Caco-2 (cell line): Measurements from ENCODE around the gene WDR27. TPM values are rescaled to one million over a fixed set of nuclear protein-coding genes. Genes with fewer than 3 reads are reported as not detected.

Source experiments
- BruUV-seq: library from RNA; stranded (reverse); fragments of 400-500 nt; replicated peaks from 2 replicates; lab custom pipeline; 2021; lab: Mats Ljungman, UMichigan
- CTCF ChIA-PET: fragments of 300-600 bp; sonication (Branson Sonifier 250); formaldehyde crosslinking; loops from one replicate; lab custom pipeline; 2022; ENCODE audit warnings: antibody characterized with exemption; lab: Charles Lee
- POLR2A ChIA-PET: fragments of 300-600 bp; sonication (Branson Sonifier 250); formaldehyde crosslinking; loops from one replicate; lab custom pipeline; 2022; ENCODE audit warnings: antibody characterized with exemption; lab: Charles Lee
- DNase-seq, 2 experiments: peaks; one replicate each; pipeline versions ENCODE4 v3.0.0 to v3.0.0-alpha.2; 2020 to 2022
- H3K27me3 ChIP-seq: replicated peaks from 2 replicates; pipeline ENCODE4 v1.6.0; 2011; ENCODE audit warnings: low read length; ENCODE audit not compliant: control insufficient read depth, insufficient read depth
- H3K36me3 ChIP-seq: 2 replicates; pipeline ENCODE4 v1.5.1; 2011; ENCODE audit warnings: low read length; ENCODE audit not compliant: control insufficient read depth, insufficient read depth
- H3K4me1 ChIP-seq: fragments of 250-450 bp; sonication (Bioruptor Pico); 2 replicates; pipeline ENCODE4 v1.5.1; 2020; ENCODE audit warnings: mild to moderate bottlenecking
- H3K4me3 ChIP-seq: 2 replicates; pipeline ENCODE4 v1.5.1; 2011; ENCODE audit warnings: low read depth, mild to moderate bottlenecking, control low read depth, low read length
- H3K9me3 ChIP-seq: fragments of 250-450 bp; sonication (Bioruptor Pico); 2 replicates; pipeline ENCODE4 v1.5.1; 2020; ENCODE audit warnings: mild to moderate bottlenecking, moderate library complexity
- H3K27ac Mint-ChIP-seq: one replicate; pipeline ENCODE4 v1.8.0; 2022; ENCODE audit warnings: mixed read lengths; ENCODE audit not compliant: unreplicated experiment
- H3K27me3 Mint-ChIP-seq: one replicate; pipeline ENCODE4 v1.8.0; 2022; ENCODE audit warnings: mixed read lengths; ENCODE audit not compliant: insufficient read depth, unreplicated experiment
- H3K36me3 Mint-ChIP-seq: one replicate; pipeline ENCODE4 v1.8.0; 2022; ENCODE audit warnings: mild to moderate bottlenecking, mixed read lengths; ENCODE audit not compliant: insufficient read depth, unreplicated experiment
- H3K4me1 Mint-ChIP-seq: one replicate; pipeline ENCODE4 v1.8.0; 2022; ENCODE audit warnings: low read depth, mixed read lengths; ENCODE audit not compliant: unreplicated experiment
- H3K4me3 Mint-ChIP-seq: one replicate; pipeline ENCODE4 v1.8.0; 2022; ENCODE audit warnings: mild to moderate bottlenecking, moderate library complexity, mixed read lengths; ENCODE audit not compliant: unreplicated experiment
- H3K9me3 Mint-ChIP-seq: one replicate; pipeline ENCODE4 v1.8.0; 2022; ENCODE audit warnings: mixed read lengths; ENCODE audit not compliant: unreplicated experiment
- CTCF ChIP-seq, 2 experiments: fragments of 200-600 bp in 1 of 2; IDR thresholded peaks; 1 replicate in 1 of 2; 2 replicates in 1 of 2; pipeline versions ENCODE4 v1.5.1 to v1.8.0; 2011 to 2022; ENCODE audit warnings: antibody characterized with exemption in 1 of 2, control low read depth in 1 of 2, inconsistent platforms in 1 of 2, low read depth in 1 of 2, low read length in 1 of 2, mild to moderate bottlenecking in 1 of 2, moderate library complexity in 1 of 2; ENCODE audit not compliant: insufficient read depth in 1 of 2, severe bottlenecking in 1 of 2, unreplicated experiment in 1 of 2
- intact Hi-C: fragments of 100-400 bp; cut with micrococcal nuclease; formaldehyde crosslinking; loops from one replicate; pipeline ENCODE4 v1.10.0; 2022; ENCODE audit not compliant: unreplicated experiment
- total RNA-seq: library from RNA; stranded (reverse); gene quantifications from 2 replicates; pipeline ENCODE4 v1.2.3, GENCODE V29; 2022

The WDR27 gene
- total RNA-seq, 1 experiment from 2014 or later = 62.9 TPM

DNA sequence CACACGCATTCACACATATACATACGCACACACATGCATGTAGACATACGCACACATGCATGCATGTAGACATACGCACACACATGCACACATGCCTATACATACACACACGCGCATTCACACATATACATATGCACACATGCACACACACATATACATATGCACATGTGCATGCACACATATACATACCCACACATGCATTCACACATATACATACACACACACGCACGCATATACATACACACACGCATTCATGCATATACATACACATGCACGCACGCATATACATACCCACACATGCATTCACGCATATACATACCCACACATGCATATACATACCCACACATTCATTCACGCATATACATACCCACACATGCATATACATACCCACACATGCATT lies 80.5 kb downstream of the WDR27 start:
- POLR2A ChIA-PET = no interaction called here
- CTCF ChIA-PET = no interaction called here
- no peak for TF ChIP-seq CTCF (IDR thresholded peaks at IDR 0.05; ENCODE audit: insufficient read depth in 1 of 2, low read depth in 1 of 2, low read length in 1 of 2, severe bottlenecking in 1 of 2, unreplicated experiment in 1 of 2)
- Histone ChIP-seq H3K36me3 (peaks cover 5% of the 10 kb centered on the region), H3K9me3 (peaks cover 10% of the 10 kb centered on the region; the same call in 1 of the 2 replicates), H3K27me3 (no peaks in the 10 kb centered on the region), H3K4me1 (peaks cover 24% of the 10 kb centered on the region), H3K4me3 (no peak overlapping the region)
- no peaks in the 10 kb centered on the region for H3K27me3 Mint-ChIP-seq
- peaks cover 23% of the 10 kb centered on the region for H3K36me3 Mint-ChIP-seq
- no TSS peak for BruUV-seq
- no peak for DNase-seq
- no peak overlapping the region for H3K27ac Mint-ChIP-seq
- H3K4me3 Mint-ChIP-seq = no peak overlapping the region
- peaks cover 16% of the 10 kb centered on the region for H3K4me1 Mint-ChIP-seq
- intact Hi-C loops = no loop called here
- H3K9me3 Mint-ChIP-seq = no peaks in the 10 kb centered on the region

DNA sequence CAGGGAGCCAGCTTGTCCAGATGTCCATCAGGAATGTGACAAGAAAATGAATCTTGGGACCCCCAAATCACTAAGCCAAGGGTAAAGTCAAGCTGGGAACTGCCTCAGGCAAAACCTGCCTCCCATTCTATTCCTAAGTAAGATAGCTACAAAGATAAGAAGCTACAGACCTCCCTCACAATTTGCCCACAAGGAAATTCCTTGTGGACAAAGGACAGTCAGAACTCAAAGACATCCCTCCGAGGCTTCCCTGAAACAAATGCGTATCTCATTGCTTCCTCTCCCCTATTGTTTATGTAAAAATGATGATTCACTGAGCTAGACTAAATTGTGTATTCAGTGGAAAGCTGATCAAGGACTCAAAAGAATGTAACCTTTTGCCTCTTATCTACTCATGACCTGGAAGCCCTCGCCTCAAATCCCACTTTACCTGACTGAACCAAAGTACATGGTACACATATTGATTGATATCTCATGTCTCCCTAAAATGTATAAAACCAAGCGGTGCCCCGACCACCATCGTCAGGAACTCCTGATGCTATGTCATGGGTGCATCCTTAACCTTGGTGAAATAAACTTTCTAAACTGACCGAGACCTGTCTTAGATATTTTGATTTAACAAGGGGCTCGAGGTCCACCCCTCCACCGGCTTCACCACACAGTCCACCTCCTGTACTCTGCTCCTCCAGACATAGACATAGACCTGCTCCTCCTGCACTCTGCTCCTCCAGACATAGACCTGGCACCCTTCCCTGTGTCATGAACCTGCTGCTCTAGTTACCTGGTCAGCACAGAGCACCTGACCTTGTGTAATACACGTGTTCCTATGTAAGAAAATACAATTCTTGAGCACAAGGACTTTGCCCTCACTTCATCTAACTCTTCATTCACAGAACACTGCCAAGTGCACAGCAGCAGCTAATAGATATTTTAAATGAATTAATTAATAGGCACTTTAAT lies 81.4 kb downstream of the WDR27 start:
- Histone ChIP-seq H3K9me3 (peaks cover 10% of the 10 kb centered on the region; the same call in 1 of the 2 replicates), H3K36me3 (peaks cover 5% of the 10 kb centered on the region), H3K4me3 (no peak overlapping the region), H3K27me3 (no peaks in the 10 kb centered on the region), H3K4me1 (peaks cover 24% of the 10 kb centered on the region)
- Mint-ChIP-seq H3K27me3 (no peaks in the 10 kb centered on the region), H3K36me3 (peaks cover 18% of the 10 kb centered on the region), H3K4me3 (no peak overlapping the region), H3K4me1 (peaks cover 16% of the 10 kb centered on the region), H3K9me3 (no peaks in the 10 kb centered on the region), H3K27ac (peak overlapping the region; percentile 4)
- DNase-seq = peak in 1 of 2 experiments; percentile 14
- no TSS peak for BruUV-seq
- ChIA-PET POLR2A (no interaction called here), CTCF (no interaction called here)
- no peak for TF ChIP-seq CTCF (IDR thresholded peaks at IDR 0.05; ENCODE audit: insufficient read depth in 1 of 2, low read depth in 1 of 2, low read length in 1 of 2, severe bottlenecking in 1 of 2, unreplicated experiment in 1 of 2)
- intact Hi-C loops = no loop called here

GRCh38 chr6:169619650-169620049 lies 82.2 kb downstream of the WDR27 start:
- Mint-ChIP-seq H3K36me3 (peaks cover 12% of the 10 kb centered on the region), H3K27ac (no peak overlapping the region), H3K4me3 (no peak overlapping the region), H3K27me3 (no peaks in the 10 kb centered on the region), H3K9me3 (no peaks in the 10 kb centered on the region), H3K4me1 (peaks cover 16% of the 10 kb centered on the region)
- H3K27me3 ChIP-seq = no peaks in the 10 kb centered on the region
- BruUV-seq = no TSS peak
- H3K4me1 ChIP-seq = peaks cover 24% of the 10 kb centered on the region
- H3K36me3 ChIP-seq = peaks cover 5% of the 10 kb centered on the region
- H3K9me3 ChIP-seq = peaks cover 10% of the 10 kb centered on the region; the same call in 1 of the 2 replicates
- TF ChIP-seq CTCF (IDR thresholded peaks at IDR 0.05; ENCODE audit: insufficient read depth in 1 of 2, low read depth in 1 of 2, low read length in 1 of 2, severe bottlenecking in 1 of 2, unreplicated experiment in 1 of 2) = no peak
- H3K4me3 ChIP-seq = no peak overlapping the region
- POLR2A ChIA-PET = no interaction called here
- DNase-seq = peak in 1 of 2 experiments; percentile 31
- intact Hi-C loops = no loop called here
- CTCF ChIA-PET = no interaction called here
